Stimulated activated CD4-positive, alpha-beta T cell treated with anti-CD3 and anti-CD28 coated beads, Interleukin-12 subunit alpha, Interleukin-12 subunit beta, amount 100 ng/mL, for 4 hours (primary cell): ENCODE results near the gene ZBTB21.
"Not testable (repeated sequence)": the region's sequence is repeated elsewhere in the genome, so short reads cannot be mapped to it uniquely, and the experiment has no call there.

Experiments used
- DNase-seq: peaks from one replicate; pipeline ENCODE4 v3.0.0-alpha.2; 2020

ZBTB21 gene

GRCh38 chr21:41965461-41966013 lies 44.6 kb downstream of the ZBTB21 start:
- DNase-seq: no peak

GRCh38 chr21:41965045-41965444 lies 45.1 kb downstream of the ZBTB21 start:
- DNase-seq: no peak

DNA sequence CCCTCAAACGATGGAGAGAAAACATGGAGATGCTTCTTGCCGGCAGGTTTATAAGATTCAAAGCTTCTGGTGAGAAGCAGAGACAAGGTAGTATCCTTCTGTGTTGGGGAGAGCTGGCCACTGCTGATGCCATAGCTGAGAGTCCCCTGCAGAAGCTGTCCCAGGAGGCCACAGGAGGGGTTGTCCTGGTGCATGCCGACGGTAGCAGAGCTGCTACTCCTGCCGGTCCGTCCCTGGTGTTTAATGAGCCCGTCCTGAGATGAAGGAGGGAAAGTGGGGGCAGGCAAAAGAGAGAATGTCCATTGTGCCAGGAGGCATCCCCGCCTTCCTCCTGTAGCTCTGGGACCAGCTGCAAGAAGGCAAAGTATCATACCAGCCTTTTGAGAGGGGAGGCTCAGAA lies 46.0 kb downstream of the ZBTB21 start:
- no peak for DNase-seq

GRCh38 chr21:41962425-41962966 lies 47.7 kb downstream of the ZBTB21 start:
- DNase-seq: no peak

DNA sequence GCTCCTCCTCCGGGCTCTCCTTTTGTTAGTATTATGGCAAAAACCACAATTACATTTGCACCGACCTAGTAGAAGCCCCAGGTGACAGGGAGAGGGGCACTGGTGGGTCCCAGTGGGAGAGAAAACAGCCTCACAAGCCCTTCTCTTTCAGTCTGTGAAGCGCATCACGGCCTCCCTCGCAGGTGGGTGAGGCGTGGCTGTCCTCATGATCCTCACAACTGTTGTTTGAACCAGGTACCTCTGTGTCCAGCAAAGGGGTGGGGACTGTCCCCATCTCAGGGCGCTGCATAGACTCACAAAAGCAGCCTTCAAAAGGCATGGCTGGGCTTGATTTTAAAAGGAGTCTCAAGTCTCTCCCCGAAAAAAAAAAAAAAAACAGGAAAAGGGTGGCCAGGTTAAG lies 48.4 kb downstream of the ZBTB21 start:
- DNase-seq: no peak

- no peak for DNase-seq
These were observed 48.9 kb downstream of the ZBTB21 start for GRCh38 chr21:41961282-41961701.

DNA sequence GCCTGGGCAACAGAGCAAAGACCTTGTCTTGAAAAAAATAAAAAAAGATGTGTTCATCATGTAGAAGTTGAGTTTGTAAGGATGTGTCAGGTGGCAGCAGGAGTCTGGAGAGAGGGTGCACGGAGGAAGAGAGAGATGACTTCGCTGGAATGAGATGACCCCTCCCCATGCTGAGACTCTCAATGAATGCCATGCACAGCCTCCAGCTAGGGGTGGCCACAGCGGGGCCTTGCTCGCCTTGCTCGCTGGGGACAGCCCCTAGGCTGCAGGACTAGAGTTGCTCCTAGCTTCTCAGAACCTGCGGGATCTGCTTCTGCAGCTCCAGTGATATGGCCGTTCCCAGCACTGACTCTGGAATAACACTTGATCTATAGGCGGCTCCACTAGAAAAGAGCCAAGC lies 49.8 kb downstream of the ZBTB21 start:
- no peak for DNase-seq

DNA sequence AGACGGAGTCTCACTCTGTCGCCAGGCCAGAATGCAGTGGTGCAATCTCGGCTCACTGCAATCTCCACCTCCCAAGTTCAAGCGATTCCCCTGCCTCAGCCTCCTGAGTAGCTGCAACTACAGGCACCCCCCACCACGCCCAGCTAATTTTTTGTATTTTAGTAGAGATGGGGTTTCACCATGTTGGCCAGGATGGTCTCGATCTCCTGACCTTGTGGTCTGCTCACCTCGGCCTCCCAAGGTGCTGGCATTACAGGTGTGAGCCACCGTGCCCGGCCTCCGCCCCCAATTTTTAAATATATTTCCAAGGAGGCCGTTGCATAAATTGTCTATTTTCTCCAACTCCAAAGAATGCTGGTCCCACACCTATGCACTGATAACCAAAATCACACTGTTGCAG lies 50.5 kb downstream of the ZBTB21 start:
- not testable (repeated sequence) for DNase-seq

DNA sequence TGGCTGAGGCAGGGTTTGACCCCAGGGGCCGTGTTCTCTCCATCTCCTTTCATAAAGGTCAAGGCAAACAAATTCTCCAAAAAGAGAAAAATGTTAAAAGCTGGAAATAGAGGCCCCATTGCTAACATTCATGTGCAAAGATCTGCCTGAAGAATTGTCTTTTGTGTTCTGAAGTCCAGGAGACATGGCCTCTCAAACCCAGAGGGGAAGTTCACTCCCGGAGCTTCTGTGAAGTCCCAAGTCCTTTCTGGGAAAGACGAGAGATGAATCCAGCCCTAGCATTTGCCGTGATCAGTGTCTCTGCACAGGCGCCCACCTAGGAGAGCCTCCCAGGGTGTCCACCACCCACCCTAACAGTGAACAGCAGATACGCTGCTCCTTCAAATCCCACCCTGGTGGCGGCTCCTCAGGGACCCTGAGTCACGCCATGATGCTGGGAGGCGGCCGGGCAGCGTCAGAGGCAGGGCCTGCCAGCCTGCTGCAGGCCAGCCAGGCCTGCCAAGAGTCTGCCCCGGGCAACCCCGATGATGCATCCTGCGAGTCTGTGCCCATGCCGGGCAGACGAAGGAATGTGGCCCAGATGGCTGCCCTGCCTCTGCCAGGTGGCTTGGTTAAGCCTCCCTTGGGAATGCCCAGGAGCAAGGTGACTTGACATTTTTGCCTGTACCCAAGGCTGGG lies 51.1 kb downstream of the ZBTB21 start:
- DNase-seq: no peak

DNA sequence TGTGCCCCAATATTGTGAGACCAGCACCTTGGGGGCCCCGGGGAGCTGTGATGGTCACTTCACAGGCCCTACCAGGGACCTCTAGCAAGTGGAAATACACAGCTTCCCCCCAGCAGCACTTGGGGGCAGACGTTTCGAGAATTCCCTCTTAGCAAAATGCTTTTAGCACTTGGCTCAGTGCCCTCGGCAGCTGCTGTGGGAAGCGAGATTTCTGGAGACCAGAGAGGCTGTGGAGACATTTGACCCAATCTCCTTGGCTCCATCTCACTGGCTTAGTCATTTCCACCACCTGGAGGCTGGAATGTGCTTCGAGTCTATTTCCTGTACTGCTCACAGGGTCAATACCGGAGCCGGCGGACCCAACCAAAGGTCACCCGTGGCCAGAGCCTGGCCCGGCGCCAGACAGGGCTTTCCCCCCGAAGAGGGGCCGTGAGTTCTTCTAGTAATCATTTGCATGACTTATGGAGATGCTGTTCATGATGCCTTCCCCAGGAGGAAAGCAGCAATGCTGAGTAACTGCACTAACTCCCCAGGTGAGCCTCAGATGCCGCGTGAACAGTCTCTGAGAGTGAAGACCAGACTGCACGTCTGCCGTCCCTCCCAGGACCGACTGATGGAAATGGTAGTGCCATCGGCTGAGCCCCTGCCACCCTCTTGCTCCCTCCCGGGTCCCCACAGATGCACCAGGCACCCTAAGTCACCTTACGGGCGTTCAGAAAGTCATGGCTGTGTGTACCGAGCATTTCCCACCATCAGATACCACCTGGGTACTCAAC lies 52.0 kb downstream of the ZBTB21 start:
- no peak for DNase-seq

DNA sequence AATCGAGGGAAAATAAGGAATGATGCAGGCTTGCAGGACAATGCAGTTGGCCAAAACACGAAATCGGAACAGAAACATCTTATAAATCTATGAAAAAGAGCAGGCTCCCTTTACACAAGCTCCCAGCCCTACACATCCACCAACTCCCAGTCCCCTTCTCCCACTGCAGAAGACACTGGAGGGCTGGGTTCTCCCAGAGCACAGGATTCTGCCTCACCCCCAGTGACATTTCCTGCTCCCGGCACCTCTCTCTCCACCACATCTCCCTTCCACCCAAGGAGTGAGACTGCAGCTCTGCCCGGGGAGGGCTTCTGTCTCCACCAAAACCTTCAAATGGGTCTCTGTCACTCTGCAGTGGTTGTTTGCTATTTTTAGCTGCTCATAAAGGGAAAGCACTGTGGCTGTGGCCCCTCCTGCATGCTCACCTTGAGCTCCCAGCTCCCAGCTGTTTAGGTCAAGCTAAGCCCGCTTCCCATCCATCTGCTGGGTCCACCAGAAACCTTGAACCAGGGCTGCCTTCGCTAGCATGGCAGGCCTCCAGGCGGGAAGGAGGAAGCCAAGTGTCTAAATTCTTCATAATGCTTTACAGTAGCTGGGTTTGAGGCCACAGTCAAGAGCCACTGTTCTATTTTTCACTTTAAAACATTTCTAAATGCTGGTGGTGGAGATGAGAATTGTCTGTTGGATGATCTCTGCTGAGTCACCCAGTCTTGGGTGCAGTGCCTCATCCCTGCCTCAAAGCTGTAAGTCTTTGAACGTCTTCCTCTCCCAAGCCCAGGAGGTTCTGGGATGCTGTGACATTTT lies 53.0 kb downstream of the ZBTB21 start:
- DNase-seq: no peak

- DNase-seq: no peak
These were observed 54.6 kb downstream of the ZBTB21 start for GRCh38 chr21:41955516-41955915.

DNA sequence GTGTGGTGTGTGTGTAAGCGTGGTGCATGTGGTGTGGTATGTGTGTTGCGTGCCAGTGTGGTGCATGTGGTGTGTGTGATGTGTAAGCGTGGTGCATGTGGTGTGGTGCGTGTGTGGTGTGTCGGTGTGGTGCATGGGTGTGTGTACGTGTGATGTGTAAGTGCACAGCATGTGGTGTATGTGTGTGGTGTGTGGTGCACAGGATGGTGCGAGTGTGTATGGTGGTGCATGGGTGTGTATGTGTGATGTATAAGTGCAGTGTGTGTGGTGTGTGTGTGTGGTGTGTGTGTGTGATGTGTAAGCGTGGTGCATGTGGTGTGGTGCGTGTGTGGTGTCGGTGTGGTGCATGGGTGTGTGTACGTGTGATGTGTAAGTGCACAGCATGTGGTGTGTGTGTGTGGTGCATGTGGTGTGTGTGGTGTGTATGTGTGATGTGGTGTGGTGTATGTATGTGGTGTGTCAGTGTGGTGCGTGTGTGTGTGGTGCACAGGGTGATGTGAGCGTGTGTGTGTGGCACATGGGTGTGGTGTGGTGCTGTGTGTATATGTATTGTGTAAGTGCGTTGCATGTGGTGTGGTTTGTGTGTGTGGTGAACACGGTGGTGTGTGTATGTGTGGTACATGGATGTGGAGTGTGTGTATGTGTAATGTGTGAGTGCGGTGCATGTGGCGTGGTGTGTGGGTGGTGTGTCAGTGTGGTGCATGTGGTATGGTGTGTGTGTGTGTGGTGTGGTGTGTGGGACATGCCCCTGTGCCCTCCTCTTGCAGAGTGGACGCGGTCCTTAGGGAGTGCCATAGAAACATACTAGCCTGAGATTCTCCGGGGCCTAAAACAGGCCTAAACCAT lies 55.3 kb downstream of the ZBTB21 start:
- DNase-seq: no peak

GRCh38 chr21:41953831-41954653 lies 56.1 kb downstream of the ZBTB21 start, which contains the start of gene C2CD2:
C2CD2 (minus strand) TSS chr21:41954018; CDS start chr21:41953648, 370 bp downstream.
- DNase-seq: peak; percentile 32

GRCh38 chr21:41953249-41953830 lies 56.8 kb downstream of the ZBTB21 start:
- no peak for DNase-seq

DNA sequence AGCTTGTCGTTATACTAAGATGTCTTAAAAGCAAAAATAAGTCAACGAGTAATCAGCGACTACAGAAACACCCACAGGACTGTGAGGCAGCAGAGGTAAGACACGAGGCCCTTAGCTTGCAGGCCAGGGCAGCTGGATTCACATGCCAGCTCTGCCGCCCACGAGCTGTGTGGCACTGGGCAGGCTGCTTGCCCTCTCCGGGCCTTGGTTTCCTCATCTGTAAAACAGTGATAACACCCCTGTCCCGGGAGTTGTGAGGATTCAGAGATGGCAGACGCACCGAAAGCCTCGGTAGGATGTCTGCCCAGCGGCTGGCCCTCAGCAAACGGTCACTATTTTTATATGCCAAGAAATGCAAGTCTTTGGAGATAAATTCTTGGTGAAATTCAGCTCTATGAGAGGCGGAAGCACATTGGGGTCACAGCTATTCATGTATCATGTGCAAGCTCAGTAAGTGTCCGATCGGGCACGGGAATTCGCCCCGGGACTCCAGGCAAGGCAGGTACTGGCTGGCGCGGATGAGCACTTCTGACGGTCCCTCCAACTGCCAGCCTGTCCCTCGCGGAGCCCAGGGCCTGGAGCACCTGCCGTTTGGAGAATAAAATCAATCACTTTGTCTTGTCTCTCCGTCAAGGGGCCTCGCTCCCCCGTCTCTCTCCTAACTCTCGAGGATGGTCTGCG lies 57.5 kb downstream of the ZBTB21 start:
- no peak for DNase-seq

DNA sequence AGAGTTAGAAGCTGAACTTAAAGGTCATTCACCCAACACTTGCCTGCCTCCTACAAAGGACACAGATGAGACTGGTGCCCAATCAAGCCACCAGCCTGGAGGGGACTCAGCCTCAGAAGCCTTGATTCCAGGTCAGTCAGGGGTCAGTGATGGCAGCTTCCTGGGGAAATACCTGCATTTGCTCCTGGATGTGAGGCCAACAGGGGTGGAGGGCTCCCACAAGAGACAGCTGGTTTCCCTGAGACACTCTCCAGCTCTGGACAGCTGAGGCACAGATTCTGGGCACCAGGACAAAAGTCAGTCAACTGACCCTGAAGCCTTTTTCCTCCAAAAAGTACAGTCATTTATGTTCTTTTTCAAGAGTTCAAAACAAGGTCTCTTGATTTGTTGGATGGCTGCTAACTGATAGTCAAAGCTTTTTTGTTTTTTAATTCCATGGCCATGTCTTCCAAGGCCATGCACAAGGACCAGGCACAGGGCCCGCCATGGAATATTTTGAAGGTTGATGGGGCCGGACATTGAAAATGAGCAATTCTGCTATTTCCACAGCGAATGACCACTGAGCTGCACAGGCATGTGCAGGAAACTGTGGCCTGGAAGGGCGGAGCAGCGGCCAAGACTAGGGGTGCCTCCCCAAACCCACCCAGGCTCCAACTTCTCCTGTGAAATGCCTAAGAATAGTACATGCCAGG lies 58.1 kb downstream of the ZBTB21 start:
- DNase-seq: no peak

GRCh38 chr21:41950941-41951351 lies 59.2 kb downstream of the ZBTB21 start:
- DNase-seq: no peak

- not testable (repeated sequence) for DNase-seq
These were observed 60.5 kb downstream of the ZBTB21 start for GRCh38 chr21:41949631-41950030.
